Thyroid gland (tissue), 4 donors: ENCODE results near the gene PITPNC1. TPM values are rescaled to one million over a fixed set of nuclear protein-coding genes. Genes with fewer than 3 reads are reported as not detected.

Experiments used
- DNase-seq, 2 donors: peaks; one replicate each; pipeline ENCODE4 v3.0.0-alpha.2; 2019
- H3K27ac ChIP-seq, 3 donors: fragments of 200-600 bp; sonication (generic); 1 replicate in 2 of 3; 2 replicates in 1 of 3; pipeline ENCODE4 v1.5.1; 2016 to 2019; ENCODE audit warnings: mild to moderate bottlenecking in 1 of 3, moderate library complexity in 1 of 3
- H3K27me3 ChIP-seq: fragments of 200-600 bp; sonication (generic); one replicate; pipeline ENCODE4 v1.5.1; 2019
- H3K36me3 ChIP-seq, 2 donors: fragments of 200-600 bp; sonication (generic); one replicate each; pipeline ENCODE4 v1.5.1; 2016 to 2019
- H3K4me1 ChIP-seq, 2 donors: fragments of 200-600 bp; sonication (generic); one replicate each; pipeline ENCODE4 v1.5.1; 2017 to 2019
- H3K4me3 ChIP-seq, 3 donors: fragments of 200-600 bp; sonication (generic); replicated peaks in 1 of 3; 1 replicate in 2 of 3; 2 replicates in 1 of 3; pipeline ENCODE4 v1.5.1; 2016; ENCODE audit warnings: mild to moderate bottlenecking in 1 of 3
- H3K9me3 ChIP-seq: fragments of 200-600 bp; sonication (generic); one replicate; pipeline ENCODE4 v1.5.1; 2017
- CTCF ChIP-seq, 6 experiments: fragments of 200-600 bp in 3 of 6; fragments of 450-650 bp in 3 of 6; sonication (generic) in 3 of 6; IDR thresholded peaks; one replicate each; pipeline ENCODE4 v1.5.1; 2016 to 2019; ENCODE audit warnings: antibody characterized with exemption in 6 of 6, mild to moderate bottlenecking in 2 of 6, inconsistent platforms in 1 of 6, moderate library complexity in 1 of 6
- POLR2A ChIP-seq, 2 donors: fragments of 450-650 bp; IDR thresholded peaks; one replicate each; pipeline ENCODE4 v1.6.1; 2017; ENCODE audit warnings: antibody characterized with exemption in 2 of 2, mild to moderate bottlenecking in 2 of 2, moderate library complexity in 1 of 2
- WGBS, 2 donors: methylation state at CpG; one replicate each; pipeline ENCODE4 v1.1.5; 2017; 5-methylcytosine and 5-hydroxymethylcytosine counted together
- intact Hi-C: fragments of 100-400 bp; cut with DNase I; formaldehyde crosslinking; loops from one replicate; pipeline ENCODE4 v1.15.1; 2023
- total RNA-seq, 4 donors: library from RNA; depleted of rRNA; stranded (reverse); fragments of >200 nt; gene quantifications; one replicate each; pipeline ENCODE4 v1.2.3, GENCODE V29; 2016

PITPNC1 gene
- total RNA-seq, 4 donors from 2014 or later: 3.6 to 14.2 (median 7.3) TPM

DNA sequence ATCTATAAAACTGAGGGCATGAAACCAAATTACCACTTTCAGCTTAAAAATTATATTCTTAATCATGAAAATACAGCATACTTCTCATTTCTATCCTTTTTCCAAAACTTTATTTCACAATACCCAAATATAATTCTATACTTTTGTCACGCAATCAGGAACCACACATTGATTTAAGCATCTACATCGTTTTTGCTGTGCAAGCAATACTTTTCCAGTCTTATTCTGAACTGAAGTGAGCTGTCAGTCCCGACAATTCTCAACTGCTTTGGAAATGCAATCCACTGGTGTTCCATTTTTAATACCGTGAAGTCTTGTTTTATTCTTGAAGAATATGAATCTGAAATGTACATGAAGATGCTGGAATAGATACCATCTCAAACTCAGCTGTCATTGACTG, 280.5 kb downstream of the PITPNC1 start:
- no peak for DNase-seq
- intact Hi-C loops: no loop called here
- H3K27me3 ChIP-seq: no peaks in the 10 kb centered on the region
- no peaks in the 10 kb centered on the region for H3K9me3 ChIP-seq
- no peak overlapping the region for H3K27ac ChIP-seq
- TF ChIP-seq CTCF (IDR thresholded peaks at IDR 0.05) (no peak), POLR2A (IDR thresholded peaks at IDR 0.05) (no peak)
- H3K4me3 ChIP-seq: no peak overlapping the region
- WGBS, 2 donors: 95 to 96% methylated on average over 4 of the region's 4 CpGs
- no peaks in the 10 kb centered on the region for H3K36me3 ChIP-seq
- H3K4me1 ChIP-seq: no peaks in the 10 kb centered on the region

DNA sequence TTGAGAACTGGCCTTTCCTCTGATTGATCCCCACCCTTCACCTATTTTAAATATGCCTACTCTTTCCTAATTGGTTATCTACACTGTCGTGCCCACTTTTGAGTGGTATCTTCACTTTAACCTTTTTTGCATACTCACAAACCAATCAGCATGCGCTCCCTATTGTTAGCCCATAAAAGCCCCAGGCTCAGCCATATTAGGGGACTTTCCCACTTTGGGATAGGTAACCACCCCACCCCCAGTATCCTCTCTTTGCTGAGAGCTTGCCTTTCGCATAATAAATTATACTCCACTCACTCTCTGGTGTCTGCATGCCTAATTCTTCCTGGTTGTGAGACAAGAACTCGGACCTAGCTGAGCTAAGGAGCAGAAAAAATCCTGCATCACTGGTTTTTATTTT, 281.2 kb downstream of the PITPNC1 start:
- TF ChIP-seq POLR2A (IDR thresholded peaks at IDR 0.05) (no peak), CTCF (IDR thresholded peaks at IDR 0.05) (no peak)
- intact Hi-C loops: no loop called here
- H3K9me3 ChIP-seq: no peaks in the 10 kb centered on the region
- no peak for DNase-seq
- H3K4me3 ChIP-seq: no peak overlapping the region
- WGBS, 2 donors: 98 to 100% methylated on average over 4 of the region's 4 CpGs
- H3K4me1 ChIP-seq: no peaks in the 10 kb centered on the region
- no peaks in the 10 kb centered on the region for H3K27me3 ChIP-seq
- H3K27ac ChIP-seq: no peak overlapping the region
- no peaks in the 10 kb centered on the region for H3K36me3 ChIP-seq

GRCh38 chr17:67659028-67659427, 281.9 kb downstream of the PITPNC1 start:
- no peak for DNase-seq
- Histone ChIP-seq H3K4me3 (no peak overlapping the region), H3K27me3 (no peaks in the 10 kb centered on the region), H3K36me3 (no peaks in the 10 kb centered on the region), H3K27ac (no peak overlapping the region), H3K4me1 (no peaks in the 10 kb centered on the region), H3K9me3 (no peaks in the 10 kb centered on the region)
- no peak for TF ChIP-seq POLR2A (IDR thresholded peaks at IDR 0.05)
- TF ChIP-seq CTCF (IDR thresholded peaks at IDR 0.05): no peak
- WGBS, 2 donors: 75 to 89% methylated on average over 1 of the region's 1 CpG
- intact Hi-C loops: no loop called here

DNA sequence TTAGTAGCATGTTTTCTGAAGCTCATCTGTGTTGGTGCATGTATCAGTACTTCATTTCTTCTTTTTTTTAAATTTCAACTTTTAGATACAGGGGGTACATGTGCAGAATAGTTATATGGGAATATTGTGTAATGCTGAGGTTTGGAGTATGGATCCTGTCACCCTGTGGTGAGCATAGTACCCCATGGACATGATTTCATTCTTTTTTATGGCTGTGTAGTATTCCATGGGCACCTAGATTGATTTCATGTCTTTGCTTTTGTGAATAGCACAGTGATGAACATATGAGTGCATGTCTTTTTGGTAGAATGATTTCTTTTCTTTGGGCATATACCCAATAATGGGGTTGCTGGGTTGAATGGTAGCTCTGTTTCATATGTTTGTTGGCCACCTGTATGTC, 285.6 kb downstream of the PITPNC1 start:
- Histone ChIP-seq H3K27ac (no peak overlapping the region), H3K4me3 (no peak overlapping the region), H3K27me3 (no peaks in the 10 kb centered on the region), H3K4me1 (no peaks in the 10 kb centered on the region), H3K9me3 (no peaks in the 10 kb centered on the region), H3K36me3 (no peaks in the 10 kb centered on the region)
- no peak for TF ChIP-seq POLR2A (IDR thresholded peaks at IDR 0.05)
- intact Hi-C loops: no loop called here
- no peak for DNase-seq

DNA sequence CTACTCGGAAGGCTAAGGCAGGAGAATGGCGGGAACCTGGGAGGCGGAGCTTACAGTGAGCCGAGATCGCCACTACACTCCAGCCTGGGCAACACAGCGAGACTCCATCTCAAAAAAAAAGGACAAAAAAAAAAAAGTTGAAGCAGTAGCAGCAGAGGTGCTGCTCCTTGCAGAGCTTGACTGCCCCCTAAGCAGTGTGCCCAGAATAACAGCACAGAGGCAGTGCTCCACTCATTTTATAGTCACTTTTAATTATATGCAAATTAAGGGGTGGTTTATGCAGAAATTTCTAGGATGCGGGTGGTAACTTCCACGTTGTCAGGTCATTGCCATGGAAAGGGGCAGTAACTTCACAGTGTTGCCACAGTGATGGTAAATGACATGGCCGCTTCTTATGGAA, 286.4 kb downstream of the PITPNC1 start:
- no peak overlapping the region for H3K27ac ChIP-seq
- no peaks in the 10 kb centered on the region for H3K4me1 ChIP-seq
- H3K9me3 ChIP-seq: no peaks in the 10 kb centered on the region
- DNase-seq: no peak
- no peaks in the 10 kb centered on the region for H3K27me3 ChIP-seq
- no peak overlapping the region for H3K4me3 ChIP-seq
- H3K36me3 ChIP-seq: no peaks in the 10 kb centered on the region
- TF ChIP-seq POLR2A (IDR thresholded peaks at IDR 0.05) (no peak), CTCF (IDR thresholded peaks at IDR 0.05) (no peak)
- 90 to 94% methylated on average over 9 of the region's 9 CpGs for WGBS, 2 donors
- intact Hi-C loops: no loop called here

- H3K9me3 ChIP-seq: no peaks in the 10 kb centered on the region
Observed at GRCh38 chr17:67666028-67666427, 288.9 kb downstream of the PITPNC1 start.

More at GRCh38 chr17:67666028-67666427, 288.9 kb downstream of the PITPNC1 start:
- 94 to 95% methylated on average over 4 of the region's 4 CpGs for WGBS, 2 donors
- intact Hi-C loops: no loop called here
- no peak for DNase-seq
- no peaks in the 10 kb centered on the region for H3K36me3 ChIP-seq
- no peak overlapping the region for H3K27ac ChIP-seq
- peaks cover 0 to 1% of the 10 kb centered on the region in 2 donors for H3K4me1 ChIP-seq
- no peak overlapping the region for H3K4me3 ChIP-seq
- H3K27me3 ChIP-seq: no peaks in the 10 kb centered on the region
- TF ChIP-seq CTCF (IDR thresholded peaks at IDR 0.05) (no peak), POLR2A (IDR thresholded peaks at IDR 0.05) (no peak)
